Esophagus squamous epithelium (tissue), 5 donors: ENCODE results near the gene ST8SIA2. TPM values are rescaled to one million over a fixed set of nuclear protein-coding genes. Genes with fewer than 3 reads are reported as not detected.

Experiments used
- DNase-seq: peaks from one replicate; lab custom pipeline; 2025; lab: John Stamatoyannopoulos, UW
- H3K27ac ChIP-seq, 4 donors: fragments of 200-600 bp; sonication (generic); one replicate each; pipeline ENCODE4 v1.5.1; 2016 to 2019; ENCODE audit warnings: mild to moderate bottlenecking in 1 of 4
- H3K27me3 ChIP-seq, 4 donors: fragments of 200-600 bp; sonication (generic); 1 replicate in 3 of 4; 2 replicates in 1 of 4; pipeline versions ENCODE4 v1.5.1 to v1.6.0; 2017 to 2021; ENCODE audit warnings: antibody characterized with exemption in 1 of 4
- H3K36me3 ChIP-seq, 3 donors: fragments of 200-600 bp; sonication (generic); one replicate each; pipeline ENCODE4 v1.5.1; 2016 to 2019
- H3K4me1 ChIP-seq, 3 donors: fragments of 200-600 bp; sonication (generic); one replicate each; pipeline ENCODE4 v1.5.1; 2017 to 2019
- H3K4me3 ChIP-seq, 4 donors: fragments of 200-600 bp; sonication (generic); 1 replicate in 3 of 4; 2 replicates in 1 of 4; pipeline ENCODE4 v1.5.1; 2016 to 2019; ENCODE audit warnings: mild to moderate bottlenecking in 2 of 4, moderate library complexity in 1 of 4
- H3K9me3 ChIP-seq, 3 donors: fragments of 200-600 bp; sonication (generic); one replicate each; pipeline ENCODE4 v1.5.1; 2016 to 2019
- POLR2A ChIP-seq, 4 donors: fragments of 450-650 bp; IDR thresholded peaks; one replicate each; pipeline ENCODE4 v1.6.1; 2017; ENCODE audit warnings: antibody characterized with exemption in 4 of 4, mild to moderate bottlenecking in 4 of 4, moderate library complexity in 3 of 4
- WGBS, 2 donors: methylation state at CpG; one replicate each; pipeline ENCODE4 v1.1.5; 2018; 5-methylcytosine and 5-hydroxymethylcytosine counted together
- intact Hi-C: fragments of 100-400 bp; cut with DNase I; formaldehyde crosslinking; loops from one replicate; pipeline ENCODE4 v1.15.0; 2022
- total RNA-seq, 4 donors: library from RNA; depleted of rRNA; stranded (reverse); fragments of >200 nt; gene quantifications; one replicate each; pipeline ENCODE4 v1.1.0, GENCODE V29; 2016
- TF ChIP-seq, protein P1 (sequence below), 6 experiments: fragments of 450-650 bp in 4 of 6; fragments of 200-600 bp in 2 of 6; sonication (generic) in 2 of 6; IDR thresholded peaks; one replicate each; pipeline ENCODE4 v1.5.1; 2016 to 2019; ENCODE audit warnings: antibody characterized with exemption in 6 of 6, mild to moderate bottlenecking in 4 of 6, moderate library complexity in 4 of 6
- donor health status: DM: yes; HTN: yes; CAD: no.

The ST8SIA2 gene
- total RNA-seq, 4 donors from 2014 or later, result not detected

DNA sequence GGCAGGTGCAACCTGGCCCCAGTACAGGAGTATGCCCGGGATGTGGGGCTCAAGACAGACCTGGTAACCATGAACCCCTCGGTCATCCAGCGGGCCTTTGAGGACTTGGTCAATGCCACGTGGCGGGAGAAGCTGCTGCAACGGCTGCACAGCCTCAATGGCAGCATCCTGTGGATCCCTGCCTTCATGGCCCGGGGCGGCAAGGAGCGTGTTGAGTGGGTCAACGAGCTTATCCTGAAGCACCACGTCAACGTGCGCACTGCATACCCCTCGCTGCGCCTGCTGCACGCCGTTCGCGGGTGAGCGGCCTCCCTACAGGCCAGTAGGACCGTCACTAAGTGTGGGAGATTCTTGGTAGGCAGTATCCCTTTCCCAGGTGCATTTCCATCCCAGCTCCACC lies 51.0 kb downstream of the ST8SIA2 start:
- Histone ChIP-seq H3K36me3 (no peaks in the 10 kb centered on the region), H3K4me3 (no peak overlapping the region), H3K27ac (no peak overlapping the region), H3K9me3 (no peaks in the 10 kb centered on the region), H3K4me1 (no peaks in the 10 kb centered on the region), H3K27me3 (peaks cover 0 to 6% (median 0%) of the 10 kb centered on the region in 4 donors)
- intact Hi-C loops, result no loop called here
- TF ChIP-seq, protein P1, sequence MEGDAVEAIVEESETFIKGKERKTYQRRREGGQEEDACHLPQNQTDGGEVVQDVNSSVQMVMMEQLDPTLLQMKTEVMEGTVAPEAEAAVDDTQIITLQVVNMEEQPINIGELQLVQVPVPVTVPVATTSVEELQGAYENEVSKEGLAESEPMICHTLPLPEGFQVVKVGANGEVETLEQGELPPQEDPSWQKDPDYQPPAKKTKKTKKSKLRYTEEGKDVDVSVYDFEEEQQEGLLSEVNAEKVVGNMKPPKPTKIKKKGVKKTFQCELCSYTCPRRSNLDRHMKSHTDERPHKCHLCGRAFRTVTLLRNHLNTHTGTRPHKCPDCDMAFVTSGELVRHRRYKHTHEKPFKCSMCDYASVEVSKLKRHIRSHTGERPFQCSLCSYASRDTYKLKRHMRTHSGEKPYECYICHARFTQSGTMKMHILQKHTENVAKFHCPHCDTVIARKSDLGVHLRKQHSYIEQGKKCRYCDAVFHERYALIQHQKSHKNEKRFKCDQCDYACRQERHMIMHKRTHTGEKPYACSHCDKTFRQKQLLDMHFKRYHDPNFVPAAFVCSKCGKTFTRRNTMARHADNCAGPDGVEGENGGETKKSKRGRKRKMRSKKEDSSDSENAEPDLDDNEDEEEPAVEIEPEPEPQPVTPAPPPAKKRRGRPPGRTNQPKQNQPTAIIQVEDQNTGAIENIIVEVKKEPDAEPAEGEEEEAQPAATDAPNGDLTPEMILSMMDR (IDR thresholded peaks at IDR 0.05), result no peak
- DNase-seq, result no peak
- 80 to 83% methylated on average over 6 to 11 of the region's 21 CpGs for WGBS, 2 donors

DNA sequence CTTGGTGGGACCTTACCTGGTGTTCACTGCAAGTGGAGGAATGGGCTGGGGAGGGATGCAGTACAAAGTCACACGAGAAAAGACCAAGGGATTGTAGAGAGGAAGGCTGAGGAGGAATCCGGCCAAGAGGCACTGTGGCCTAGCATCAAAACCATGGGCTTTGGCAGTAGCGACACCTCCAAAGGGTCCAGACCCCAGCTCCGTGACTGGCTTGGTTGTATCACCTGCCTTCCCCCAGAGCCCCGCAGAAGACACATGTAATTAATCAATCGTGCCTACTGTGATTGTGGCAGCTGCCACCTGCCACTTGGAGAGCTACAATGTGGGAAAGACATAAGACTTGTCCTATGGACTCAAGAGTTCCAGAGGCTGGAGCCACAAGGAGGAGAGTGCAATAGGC lies 54.7 kb downstream of the ST8SIA2 start:
- intact Hi-C loops, result no loop called here
- Histone ChIP-seq H3K9me3 (no peaks in the 10 kb centered on the region), H3K4me1 (no peaks in the 10 kb centered on the region), H3K4me3 (no peak overlapping the region), H3K27ac (no peak overlapping the region), H3K36me3 (no peaks in the 10 kb centered on the region), H3K27me3 (peaks cover 0 to 15% (median 0%) of the 10 kb centered on the region in 4 donors)
- no peak for TF ChIP-seq POLR2A (IDR thresholded peaks at IDR 0.05)
- TF ChIP-seq, protein P1 (IDR thresholded peaks at IDR 0.05), result no peak
- no peak for DNase-seq
- 77 to 83% methylated on average over 4 to 6 of the region's 6 CpGs for WGBS, 2 donors

DNA sequence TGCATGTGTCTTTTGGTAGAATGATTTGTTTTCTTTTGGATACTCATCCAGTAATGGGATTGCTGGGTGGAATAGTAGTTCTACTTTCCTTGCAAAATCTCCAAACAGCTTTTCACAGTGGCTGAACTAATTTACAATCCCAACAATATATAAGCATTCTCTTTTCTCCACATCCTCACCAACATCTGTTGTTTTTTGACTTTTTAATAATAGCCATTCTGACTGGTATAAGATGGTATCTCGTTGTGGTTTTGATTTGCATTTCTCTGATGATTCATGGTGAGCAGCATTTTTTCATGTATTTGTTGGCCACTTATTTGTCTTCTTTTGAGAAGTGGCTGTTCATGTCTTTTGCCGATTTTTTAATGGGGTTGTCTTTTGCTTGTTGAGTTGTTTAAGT lies 55.8 kb downstream of the ST8SIA2 start:
- no peak overlapping the region for H3K27ac ChIP-seq
- intact Hi-C loops, result no loop called here
- no peak overlapping the region for H3K4me3 ChIP-seq
- no peaks in the 10 kb centered on the region for H3K4me1 ChIP-seq
- DNase-seq, result no peak
- WGBS, 2 donors, result 48 to 50% methylated on average over 2 of the region's 2 CpGs
- no peaks in the 10 kb centered on the region for H3K36me3 ChIP-seq
- H3K27me3 ChIP-seq, result peaks cover 0 to 15% (median 0%) of the 10 kb centered on the region in 4 donors
- no peaks in the 10 kb centered on the region for H3K9me3 ChIP-seq
- TF ChIP-seq, protein P1 (IDR thresholded peaks at IDR 0.05), result no peak
- TF ChIP-seq POLR2A (IDR thresholded peaks at IDR 0.05), result no peak

DNA sequence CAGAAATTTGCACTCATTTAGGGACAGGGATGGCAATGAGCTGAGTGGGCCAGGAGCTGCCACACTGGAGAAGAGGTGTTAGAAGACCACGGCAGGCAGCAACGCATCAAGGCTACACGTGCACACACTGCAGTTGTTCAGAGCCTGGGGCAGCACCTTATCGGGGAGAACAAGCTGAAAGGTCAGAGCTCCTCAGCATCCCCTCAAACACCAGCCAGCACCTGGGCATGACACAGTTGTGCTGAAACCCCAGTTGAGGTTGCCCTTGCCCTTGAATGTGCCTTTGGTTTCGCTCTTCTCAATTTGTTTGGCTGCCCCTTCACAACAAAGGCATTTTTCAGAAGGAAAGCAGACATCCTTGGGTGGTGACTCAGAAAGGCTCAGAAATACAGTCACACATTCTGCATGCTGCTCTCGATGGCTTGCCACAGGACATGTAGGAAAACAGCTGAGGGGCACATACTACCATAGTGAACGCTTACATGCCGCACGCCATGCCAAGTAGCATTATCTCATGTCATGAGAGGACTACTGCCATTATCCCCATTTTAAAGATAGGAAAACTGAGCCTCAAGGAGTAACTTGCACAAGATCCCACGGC lies 57.6 kb downstream of the ST8SIA2 start:
- Histone ChIP-seq H3K4me3 (no peak overlapping the region), H3K27me3 (peaks cover 0 to 18% (median 0%) of the 10 kb centered on the region in 4 donors), H3K4me1 (no peaks in the 10 kb centered on the region), H3K9me3 (no peaks in the 10 kb centered on the region), H3K36me3 (no peaks in the 10 kb centered on the region), H3K27ac (no peak overlapping the region)
- intact Hi-C loops, result no loop called here
- no peak for DNase-seq
- TF ChIP-seq POLR2A (IDR thresholded peaks at IDR 0.05), result no peak
- TF ChIP-seq, protein P1 (IDR thresholded peaks at IDR 0.05), result no peak
- 87% methylated on average over 7 to 8 of the region's 10 CpGs for WGBS, 2 donors

DNA sequence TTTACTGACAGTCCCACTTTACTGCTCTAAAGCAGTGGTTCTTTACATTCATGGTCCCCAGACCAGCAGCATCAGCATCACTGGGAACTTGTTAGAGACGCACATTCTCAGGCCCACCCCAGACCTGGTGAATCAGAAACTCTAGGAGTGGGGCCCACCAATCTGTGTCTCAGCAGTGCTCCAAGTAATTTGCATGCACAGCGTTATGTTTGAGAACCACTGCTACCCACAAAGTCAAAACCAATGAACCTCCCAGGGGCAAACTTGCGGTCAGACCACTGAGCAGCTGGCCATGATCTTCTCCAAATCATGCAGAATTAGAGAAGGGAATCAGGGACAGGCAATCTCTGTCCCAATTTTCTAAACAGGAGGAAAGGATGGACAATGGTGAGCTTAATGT lies 58.5 kb downstream of the ST8SIA2 start:
- intact Hi-C loops, result no loop called here
- H3K9me3 ChIP-seq, result no peaks in the 10 kb centered on the region

More for the DNA sequence above, 58.5 kb downstream of the ST8SIA2 start:
- H3K4me1 ChIP-seq, result no peaks in the 10 kb centered on the region
- no peak for DNase-seq
- H3K4me3 ChIP-seq, result no peak overlapping the region
- no peaks in the 10 kb centered on the region for H3K36me3 ChIP-seq
- peaks cover 0 to 18% (median 0%) of the 10 kb centered on the region in 4 donors for H3K27me3 ChIP-seq
- TF ChIP-seq, protein P1 (IDR thresholded peaks at IDR 0.05), result no peak
- TF ChIP-seq POLR2A (IDR thresholded peaks at IDR 0.05), result no peak
- H3K27ac ChIP-seq, result no peak overlapping the region
- 77 to 100% methylated on average over 1 to 3 of the region's 3 CpGs for WGBS, 2 donors
